ENCODE measurements around the gene SMCR8. TPM values are rescaled to one million over a fixed set of nuclear protein-coding genes. Genes with fewer than 3 reads are reported as not detected.
"Not testable (repeated sequence)": the region's sequence is repeated elsewhere in the genome, so short reads cannot be mapped to it uniquely, and the experiment has no call there.

Gene SMCR8
- total RNA-seq, 1 experiment from 2014 or later, result 22.4 TPM

DNA sequence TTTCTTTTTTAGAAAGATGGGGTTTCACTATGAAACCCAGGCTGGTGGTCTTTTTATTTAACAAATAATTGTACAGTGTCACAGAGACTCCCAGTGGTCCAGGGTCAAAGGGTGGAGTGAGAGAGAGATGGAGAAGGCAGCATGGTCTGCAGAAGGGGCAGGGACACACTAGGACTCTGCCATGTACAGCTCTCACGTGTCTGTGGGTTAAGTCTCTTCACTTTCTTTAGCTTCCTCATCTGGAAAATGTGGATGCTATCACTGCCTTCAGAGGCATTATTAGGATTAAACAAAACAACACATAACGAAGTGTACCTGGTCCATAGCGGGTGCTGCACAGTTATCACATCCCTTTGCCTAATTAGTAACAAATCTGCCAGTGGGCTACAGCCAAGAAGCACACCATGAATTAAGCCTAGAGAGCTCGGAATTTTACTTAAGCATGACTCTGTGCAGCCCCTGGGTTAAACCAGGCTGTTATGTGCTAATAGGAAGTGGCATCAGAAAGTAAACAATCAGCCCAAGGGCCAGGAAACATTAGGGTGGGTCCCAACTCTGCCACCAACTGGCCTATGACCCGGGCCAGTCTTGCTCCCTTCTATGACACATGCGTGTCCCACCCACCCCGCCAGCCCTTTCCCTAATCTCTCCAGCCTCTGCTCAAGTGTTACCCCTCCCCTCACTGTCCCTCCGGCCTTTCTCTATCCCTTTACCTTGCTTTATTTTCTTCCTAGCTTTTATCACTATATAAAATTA is 14.2 kb upstream of the SMCR8 start:
- Mint-ChIP-seq H3K4me3 (no peak overlapping the region), H3K27ac (no peak overlapping the region), H3K36me3 (ENCODE audit: insufficient read depth in 1 of 3, low read depth in 3 of 3) (peaks cover 49 to 86% (median 81%) of the 10 kb centered on the region in 3 experiments; a peak in 6 of 7 replicates), H3K27me3 (ENCODE audit: low read depth) (no peaks in the 10 kb centered on the region), H3K4me1 (no peaks in the 10 kb centered on the region), H3K9me3 (no peaks in the 10 kb centered on the region)
- H3K9ac ChIP-seq (ENCODE audit: extremely low read depth, insufficient read length, low read length), result no peak overlapping the region
- H3K23ac ChIP-seq (ENCODE audit: insufficient read length, low read depth, low read length), result no peak overlapping the region
- no peak overlapping the region for H3K27ac ChIP-seq (ENCODE audit: insufficient read length, low read depth, low read length)
- H3T11ph ChIP-seq (ENCODE audit: low read length), result no peak overlapping the region
- TF ChIP-seq, protein P1, sequence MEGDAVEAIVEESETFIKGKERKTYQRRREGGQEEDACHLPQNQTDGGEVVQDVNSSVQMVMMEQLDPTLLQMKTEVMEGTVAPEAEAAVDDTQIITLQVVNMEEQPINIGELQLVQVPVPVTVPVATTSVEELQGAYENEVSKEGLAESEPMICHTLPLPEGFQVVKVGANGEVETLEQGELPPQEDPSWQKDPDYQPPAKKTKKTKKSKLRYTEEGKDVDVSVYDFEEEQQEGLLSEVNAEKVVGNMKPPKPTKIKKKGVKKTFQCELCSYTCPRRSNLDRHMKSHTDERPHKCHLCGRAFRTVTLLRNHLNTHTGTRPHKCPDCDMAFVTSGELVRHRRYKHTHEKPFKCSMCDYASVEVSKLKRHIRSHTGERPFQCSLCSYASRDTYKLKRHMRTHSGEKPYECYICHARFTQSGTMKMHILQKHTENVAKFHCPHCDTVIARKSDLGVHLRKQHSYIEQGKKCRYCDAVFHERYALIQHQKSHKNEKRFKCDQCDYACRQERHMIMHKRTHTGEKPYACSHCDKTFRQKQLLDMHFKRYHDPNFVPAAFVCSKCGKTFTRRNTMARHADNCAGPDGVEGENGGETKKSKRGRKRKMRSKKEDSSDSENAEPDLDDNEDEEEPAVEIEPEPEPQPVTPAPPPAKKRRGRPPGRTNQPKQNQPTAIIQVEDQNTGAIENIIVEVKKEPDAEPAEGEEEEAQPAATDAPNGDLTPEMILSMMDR (conservative IDR thresholded peaks at IDR 0.05), result no peak
- H3K4ac ChIP-seq (ENCODE audit: low read depth, low read length), result no peak overlapping the region
- H3K4me2 ChIP-seq (ENCODE audit: insufficient read depth, insufficient read length, low read length), result no peak overlapping the region
- no CpG with 5 or more reads among the region's 8 CpGs for WGBS (ENCODE audit: extremely low coverage, insufficient read length, low lambda C conversion rate)
- no peak overlapping the region for H3K18ac ChIP-seq (ENCODE audit: insufficient read length, low read depth, low read length)
- no peak overlapping the region for H2AFZ ChIP-seq (ENCODE audit: low read length)
- no peak overlapping the region for H4K5ac ChIP-seq (ENCODE audit: insufficient read length, low read depth, low read length)
- no peak overlapping the region for H3K14ac ChIP-seq (ENCODE audit: insufficient read depth, low read length)
- no peak overlapping the region for H4K8ac ChIP-seq (replicated peaks; ENCODE audit: insufficient read length, low read depth, low read length)
- H3K9me3 ChIP-seq (ENCODE audit: control insufficient read depth, low read depth, low read length), result no peaks in the 10 kb centered on the region
- no peak overlapping the region for H2BK5ac ChIP-seq (ENCODE audit: insufficient read length, low read length)
- H2BK120ac ChIP-seq (ENCODE audit: low read depth, low read length, poor library complexity, severe bottlenecking), result no peak overlapping the region
- no peaks in the 10 kb centered on the region for H3K79me2 ChIP-seq (ENCODE audit: insufficient read depth, low read length)
- H3K56ac ChIP-seq (ENCODE audit: insufficient read length, low read depth, low read length), result no peak overlapping the region
- no peak overlapping the region for H2BK20ac ChIP-seq (ENCODE audit: low read depth, low read length, poor library complexity, severe bottlenecking)
- no peak overlapping the region for H2BK12ac ChIP-seq (ENCODE audit: insufficient read length, low read depth, low read length)
- H3K4me1 ChIP-seq (ENCODE audit: insufficient read depth, low read length), result no peaks in the 10 kb centered on the region
- no peaks in the 10 kb centered on the region for H3K27me3 ChIP-seq (ENCODE audit: insufficient read depth, low read length)
- no peak overlapping the region for H4K91ac ChIP-seq (ENCODE audit: insufficient read length, low read depth, low read length)
- no peaks in the 10 kb centered on the region for H3K79me1 ChIP-seq (ENCODE audit: insufficient read depth, low read depth, low read length, poor library complexity, severe bottlenecking)
- no peaks in the 10 kb centered on the region for H3K23me2 ChIP-seq (ENCODE audit: insufficient read length, low read depth, low read length, poor library complexity, severe bottlenecking)
- H2AK5ac ChIP-seq (ENCODE audit: insufficient read length, low read length), result no peak overlapping the region
- H2BK15ac ChIP-seq (ENCODE audit: low read depth, low read length), result no peak overlapping the region
- no peaks in the 10 kb centered on the region for H4K20me1 ChIP-seq (ENCODE audit: control insufficient read depth, insufficient read depth, insufficient read length)
- no peak for DNase-seq

DNA sequence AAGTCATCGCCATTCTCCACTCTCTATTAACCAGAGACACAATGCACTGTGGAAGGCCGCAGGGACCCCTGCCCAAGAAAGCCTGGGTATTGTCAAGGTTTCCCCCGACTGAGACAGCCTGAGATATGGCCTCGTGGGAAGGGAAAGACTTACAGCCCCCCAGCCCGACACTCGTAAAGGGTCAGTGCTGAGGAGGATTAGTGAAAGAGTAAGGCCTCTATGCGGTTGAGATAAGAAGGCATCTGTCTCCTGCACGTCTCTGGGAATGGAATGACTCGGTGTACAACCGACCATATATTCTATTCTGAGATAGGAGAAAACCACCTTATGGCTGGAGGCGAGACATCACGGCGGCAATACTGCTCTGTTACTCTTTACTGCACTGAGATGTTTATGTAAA is 11.9 kb upstream of the SMCR8 start:
- not testable (repeated sequence) for H2AFZ ChIP-seq (ENCODE audit: low read length); H3K9me3 ChIP-seq (ENCODE audit: control insufficient read depth, low read depth, low read length); H3K79me1 ChIP-seq (ENCODE audit: insufficient read depth, low read depth, low read length, poor library complexity, severe bottlenecking); H2BK120ac ChIP-seq (ENCODE audit: low read depth, low read length, poor library complexity, severe bottlenecking); H3K56ac ChIP-seq (ENCODE audit: insufficient read length, low read depth, low read length); H3K27ac Mint-ChIP-seq; H3K9me3 Mint-ChIP-seq; H3K27me3 Mint-ChIP-seq (ENCODE audit: low read depth); H3K23ac ChIP-seq (ENCODE audit: insufficient read length, low read depth, low read length); H3T11ph ChIP-seq (ENCODE audit: low read length); H2BK5ac ChIP-seq (ENCODE audit: insufficient read length, low read length); H4K20me1 ChIP-seq (ENCODE audit: control insufficient read depth, insufficient read depth, insufficient read length); H3K4ac ChIP-seq (ENCODE audit: low read depth, low read length); H2BK20ac ChIP-seq (ENCODE audit: low read depth, low read length, poor library complexity, severe bottlenecking); H4K8ac ChIP-seq (replicated peaks; ENCODE audit: insufficient read length, low read depth, low read length); H2AK5ac ChIP-seq (ENCODE audit: insufficient read length, low read length); H4K91ac ChIP-seq (ENCODE audit: insufficient read length, low read depth, low read length); H3K4me2 ChIP-seq (ENCODE audit: insufficient read depth, insufficient read length, low read length); H3K4me3 Mint-ChIP-seq; H3K27ac ChIP-seq (ENCODE audit: insufficient read length, low read depth, low read length); H3K4me1 ChIP-seq (ENCODE audit: insufficient read depth, low read length); H3K18ac ChIP-seq (ENCODE audit: insufficient read length, low read depth, low read length); H3K27me3 ChIP-seq (ENCODE audit: insufficient read depth, low read length); H3K14ac ChIP-seq (ENCODE audit: insufficient read depth, low read length); H2BK15ac ChIP-seq (ENCODE audit: low read depth, low read length); H3K4me1 Mint-ChIP-seq; H3K23me2 ChIP-seq (ENCODE audit: insufficient read length, low read depth, low read length, poor library complexity, severe bottlenecking); H3K79me2 ChIP-seq (ENCODE audit: insufficient read depth, low read length); H2BK12ac ChIP-seq (ENCODE audit: insufficient read length, low read depth, low read length); H4K5ac ChIP-seq (ENCODE audit: insufficient read length, low read depth, low read length); H3K9ac ChIP-seq (ENCODE audit: extremely low read depth, insufficient read length, low read length); DNase-seq
- no CpG with 5 or more reads among the region's 13 CpGs for WGBS (ENCODE audit: extremely low coverage, insufficient read length, low lambda C conversion rate)
- H3K36me3 Mint-ChIP-seq (ENCODE audit: insufficient read depth in 1 of 3, low read depth in 3 of 3), result peaks cover 50 to 85% (median 77%) of the 10 kb centered on the region in 3 experiments
